ENCODE results near the gene C3orf62.

Gene C3orf62

GRCh38 chr3:49276475-49277382 is at the start of gene C3orf62:
Gene C3orf62 (minus strand): TSS chr3:49277232. CDS start chr3:49276872, 360 bp downstream.
- no peak for DNase-seq

DNA sequence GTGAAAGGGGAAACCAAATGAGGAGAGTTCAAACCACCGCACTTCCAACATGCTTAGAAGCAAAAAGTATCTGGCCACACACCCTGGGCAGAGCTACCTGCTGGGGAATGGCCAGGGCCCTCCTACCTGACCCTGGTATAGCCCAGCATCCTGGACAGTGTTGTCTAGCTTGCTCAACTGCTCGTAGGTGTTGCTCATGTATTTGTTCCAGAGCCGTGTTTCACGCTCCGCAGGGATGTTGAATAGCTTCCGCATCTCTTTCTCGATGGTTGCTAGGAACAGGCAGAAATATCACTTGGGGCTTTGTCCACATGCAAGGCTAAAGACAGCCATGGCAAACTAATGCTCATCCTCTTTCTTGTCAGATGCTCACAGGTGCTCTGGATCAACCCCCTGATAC is 47.7 kb upstream of the C3orf62 start:
- DNase-seq: no peak

DNA sequence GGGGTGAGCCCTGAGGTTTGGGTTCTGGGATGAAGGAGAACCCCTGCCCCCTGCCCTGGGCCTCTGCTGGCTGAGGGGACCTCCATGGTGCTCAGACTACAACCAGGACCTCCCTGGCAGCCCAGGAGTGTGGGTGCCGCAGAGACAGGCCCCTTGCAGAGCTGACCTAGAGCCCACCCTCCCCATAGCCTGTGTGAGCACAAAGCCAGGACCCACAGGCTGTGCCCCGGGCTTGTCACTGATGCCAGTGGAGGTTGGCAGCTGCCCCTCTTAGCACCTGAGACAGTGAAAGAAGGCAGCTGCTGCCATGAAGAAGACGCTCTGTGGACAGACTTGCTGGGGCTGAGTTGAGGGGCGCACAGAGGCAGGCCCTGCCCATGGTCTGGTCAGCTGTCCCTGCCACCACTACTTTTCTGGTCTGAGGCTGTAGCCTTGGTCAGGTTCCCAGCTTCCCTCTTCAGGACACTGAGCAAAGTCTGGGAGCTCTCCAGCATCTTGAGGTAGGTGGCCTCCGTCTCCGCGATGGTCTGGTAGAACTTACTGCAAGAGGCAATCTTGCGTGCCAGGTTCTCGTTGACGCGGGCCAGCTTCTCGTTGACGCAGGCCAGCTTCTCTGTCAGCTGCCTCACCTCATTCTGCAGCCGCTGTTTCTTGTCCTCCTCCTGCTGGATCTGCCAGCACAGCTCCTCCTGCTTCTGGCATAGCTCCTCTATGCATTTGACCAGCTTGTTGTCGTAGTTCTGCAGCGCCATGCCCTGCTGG is 39.8 kb upstream of the C3orf62 start:
- DNase-seq: no peak

GRCh38 chr3:49313896-49314688 is 37.1 kb upstream of the C3orf62 start:
- DNase-seq: no peak

- DNase-seq: no peak
These were observed 34.3 kb upstream of the C3orf62 start for GRCh38 chr3:49311283-49311682.

- DNase-seq: no peak
These were observed 33.6 kb upstream of the C3orf62 start for GRCh38 chr3:49310677-49311076.

DNA sequence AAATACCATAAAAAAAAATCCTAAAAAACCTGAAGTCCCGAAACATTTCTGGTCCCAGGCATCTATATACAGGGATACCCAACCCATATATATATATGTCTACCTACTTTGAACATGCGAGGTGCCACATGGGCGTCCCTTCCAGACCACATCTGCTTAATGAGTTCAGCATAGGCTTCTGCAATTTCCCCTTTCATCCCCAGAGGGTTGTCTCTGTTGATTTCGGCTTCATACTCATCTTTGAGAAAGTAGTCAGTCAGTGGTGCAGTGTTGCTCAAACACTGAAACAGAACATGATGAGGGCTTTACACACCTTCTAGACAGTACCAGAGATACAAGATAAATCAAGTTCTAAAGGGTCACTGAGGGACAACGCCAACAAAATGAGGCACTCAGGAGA is 28.6 kb upstream of the C3orf62 start:
- no peak for DNase-seq

GRCh38 chr3:49302613-49303012 is 25.6 kb upstream of the C3orf62 start:
- no peak for DNase-seq

GRCh38 chr3:49300595-49300994 is 23.6 kb upstream of the C3orf62 start:
- DNase-seq: no peak

DNA sequence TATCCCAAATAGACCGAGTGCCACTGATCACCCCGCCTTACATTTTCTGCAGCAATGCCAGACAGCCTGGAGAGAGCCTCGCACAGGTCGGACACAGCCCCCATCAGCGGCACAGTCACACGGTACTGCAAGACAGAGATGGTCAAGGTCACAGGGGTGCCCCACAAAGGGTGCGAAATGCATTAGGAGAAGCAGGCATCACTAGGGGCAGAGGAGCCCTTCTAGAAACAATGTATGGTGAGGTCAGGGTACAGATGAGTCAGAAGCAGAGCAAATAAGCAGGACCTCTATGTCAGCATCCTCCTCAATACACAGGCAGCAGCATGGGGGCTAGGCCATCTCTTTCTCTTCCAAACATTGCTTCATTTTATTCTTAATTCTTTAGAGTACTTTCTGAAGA is 21.5 kb upstream of the C3orf62 start:
- DNase-seq: no peak

DNA sequence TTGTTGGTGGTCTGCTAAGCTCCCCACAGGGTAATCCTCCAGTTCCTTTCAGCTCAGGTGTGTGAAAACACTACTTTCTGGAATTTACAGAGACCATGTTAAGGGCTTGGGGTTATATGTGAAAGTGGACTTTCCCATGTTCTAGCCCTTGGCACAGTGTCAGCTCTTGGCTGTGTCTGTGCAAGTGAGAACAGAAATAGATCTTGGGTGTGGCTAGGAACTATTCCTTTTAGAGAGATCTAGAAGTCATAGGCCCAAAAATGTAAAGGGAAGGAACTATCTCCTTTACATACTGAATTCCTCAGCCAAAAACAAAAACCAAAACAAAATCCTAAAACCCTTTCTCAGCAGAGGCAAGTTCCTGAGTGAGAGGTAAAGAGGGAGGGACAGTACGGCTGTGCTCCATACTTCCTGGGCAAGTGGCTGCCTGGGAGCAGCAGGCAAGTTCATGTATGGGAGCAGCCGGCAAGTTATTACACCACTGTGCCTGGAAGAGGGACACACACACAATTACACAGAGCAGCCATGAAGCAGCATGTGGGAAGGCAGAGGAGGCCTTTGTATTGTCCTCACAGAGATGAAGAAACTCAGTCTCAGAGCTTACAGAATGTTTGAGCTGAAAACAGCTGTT is 19.9 kb upstream of the C3orf62 start:
- DNase-seq: no peak

DNA sequence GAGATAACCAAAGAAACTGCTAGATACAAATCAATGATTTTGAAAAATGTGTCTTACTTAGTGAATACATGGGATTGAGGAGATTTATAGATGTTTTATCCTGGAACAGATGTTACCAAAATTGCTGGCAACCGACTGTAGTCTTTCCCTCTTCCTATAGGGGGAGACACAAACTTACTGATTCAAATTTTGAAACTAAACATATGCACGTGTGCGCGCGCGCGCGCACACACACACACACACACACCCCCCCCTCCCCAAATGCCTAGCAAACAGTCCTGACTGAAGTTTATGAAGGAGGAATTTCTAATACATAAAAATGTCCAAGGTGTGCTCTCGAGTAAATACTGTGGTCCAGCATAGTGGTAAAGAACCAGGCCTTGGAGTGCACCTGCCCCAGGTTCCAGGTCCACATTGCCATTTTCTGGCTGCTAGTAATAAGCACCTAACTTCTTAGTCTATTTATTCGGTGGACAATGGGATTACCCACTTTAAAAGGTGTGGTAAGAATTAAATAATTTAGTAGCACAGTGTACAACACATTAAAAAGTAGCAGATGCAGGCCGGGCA is 18.5 kb upstream of the C3orf62 start:
- DNase-seq: peak in 1 of 2 experiments; percentile 3

- no peak for DNase-seq
These were observed 17.3 kb upstream of the C3orf62 start for GRCh38 chr3:49294343-49294742.

DNA sequence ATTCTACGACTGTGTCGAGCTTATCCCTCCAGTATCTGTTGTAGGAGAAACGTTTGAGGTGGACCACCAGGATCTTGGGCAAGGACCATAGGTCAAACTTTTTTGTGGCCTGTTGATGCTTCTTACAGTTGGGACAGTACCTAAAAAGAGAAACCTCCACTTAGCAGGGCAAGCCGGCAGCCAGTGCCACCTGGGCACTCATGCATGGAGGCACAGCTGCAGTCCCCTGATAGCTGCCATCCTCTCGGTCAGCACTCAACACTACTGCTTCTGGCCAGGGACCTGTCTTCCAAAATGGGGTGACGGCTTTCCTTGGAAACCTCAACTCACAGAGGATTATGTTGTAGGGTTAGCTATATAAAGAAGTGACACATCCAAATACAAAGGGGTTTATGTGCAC is 7.0 kb upstream of the C3orf62 start:
- no peak for DNase-seq

DNA sequence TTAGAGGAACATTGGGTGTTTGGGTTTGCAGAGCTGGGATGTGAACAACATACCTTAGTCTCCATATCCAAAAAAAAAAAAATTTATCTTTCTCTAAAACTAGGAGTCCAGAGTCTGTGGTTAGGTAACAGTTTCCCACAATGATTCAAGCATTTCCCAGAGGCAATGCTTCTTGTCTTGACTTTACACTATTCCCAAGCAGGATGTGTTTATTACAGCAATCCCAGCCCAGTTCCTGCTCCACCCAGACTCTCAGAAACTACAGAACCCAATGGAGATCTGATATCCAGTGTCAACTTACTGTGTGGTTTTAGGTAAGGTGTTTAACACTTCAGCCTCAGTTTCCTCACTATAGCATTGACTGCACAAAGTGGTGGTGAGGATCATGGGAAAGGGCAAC is 2.3 kb upstream of the C3orf62 start:
- no peak for DNase-seq

DNA sequence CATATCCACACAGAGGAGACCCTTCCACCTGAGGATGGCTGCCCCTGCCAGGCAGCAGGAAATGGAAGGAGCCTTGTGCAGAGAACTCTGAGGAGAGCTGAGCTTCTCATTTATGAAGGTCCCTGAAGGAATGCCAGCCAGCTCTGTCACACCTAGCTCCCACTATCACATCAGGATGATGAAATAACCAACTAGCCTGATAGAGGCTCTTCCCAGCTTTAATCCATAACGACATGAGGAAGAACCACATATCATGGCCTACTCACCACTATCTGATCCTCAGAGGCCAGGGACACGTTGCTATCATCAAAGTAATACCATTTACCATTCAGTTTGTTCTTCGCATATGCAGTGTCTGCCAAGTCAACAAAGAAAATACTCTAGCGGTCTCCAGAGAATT is 1.5 kb upstream of the C3orf62 start:
- no peak for DNase-seq

GRCh38 chr3:49277383-49277775 is 347 bp upstream of the C3orf62 start:
- no peak for DNase-seq

GRCh38 chr3:49273825-49274532 is 3.1 kb downstream of the C3orf62 start:
- DNase-seq: no peak

DNA sequence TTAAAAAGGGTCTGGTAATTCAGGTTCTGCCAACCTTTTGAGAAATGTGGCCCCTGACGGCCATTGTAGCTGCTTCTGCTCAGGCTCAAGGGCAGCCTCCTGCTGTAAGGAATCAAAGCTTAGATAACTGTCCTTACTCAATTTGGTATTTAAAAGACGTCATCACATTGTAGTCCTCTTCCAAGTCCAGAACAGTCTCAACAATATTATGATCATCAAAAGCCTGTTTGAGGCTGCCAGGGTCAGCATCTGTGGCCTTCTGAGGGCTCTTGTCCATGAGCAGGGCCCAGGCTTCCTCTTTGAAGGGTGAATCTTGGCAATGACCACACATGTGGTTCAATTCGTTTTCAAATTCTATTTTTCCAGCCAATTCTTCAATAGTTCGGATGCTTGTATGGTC is 6.0 kb downstream of the C3orf62 start:
- no peak for DNase-seq

GRCh38 chr3:49270156-49270500 is 6.9 kb downstream of the C3orf62 start:
- DNase-seq: no peak

- no peak for DNase-seq
These were observed 7.4 kb downstream of the C3orf62 start for GRCh38 chr3:49269443-49270155.

Measured in SW 1271 (cell line).